SK-N-MC (cell line): ENCODE results near the gene CHD2.

Source experiments
- EZH2 ChIP-seq: fragments of 200-600 bp; sonication (generic); IDR thresholded peaks from one replicate; pipeline ENCODE4 v1.6.1; 2017; ENCODE audit warnings: antibody characterized with exemption
- FOXP2 ChIP-seq: optimal IDR thresholded peaks from 2 replicates; pipeline ENCODE3; 2011; ENCODE audit warnings: mild to moderate bottlenecking, moderate library complexity; ENCODE audit not compliant: insufficient read depth; ENCODE audit errors: extremely low read length, control extremely low read depth
- POLR2AphosphoS5 ChIP-seq: IDR thresholded peaks from 2 replicates; pipeline ENCODE4 v1.6.1; 2012; ENCODE audit warnings: mild to moderate bottlenecking, low read depth, low read length, borderline replicate concordance

DNA sequence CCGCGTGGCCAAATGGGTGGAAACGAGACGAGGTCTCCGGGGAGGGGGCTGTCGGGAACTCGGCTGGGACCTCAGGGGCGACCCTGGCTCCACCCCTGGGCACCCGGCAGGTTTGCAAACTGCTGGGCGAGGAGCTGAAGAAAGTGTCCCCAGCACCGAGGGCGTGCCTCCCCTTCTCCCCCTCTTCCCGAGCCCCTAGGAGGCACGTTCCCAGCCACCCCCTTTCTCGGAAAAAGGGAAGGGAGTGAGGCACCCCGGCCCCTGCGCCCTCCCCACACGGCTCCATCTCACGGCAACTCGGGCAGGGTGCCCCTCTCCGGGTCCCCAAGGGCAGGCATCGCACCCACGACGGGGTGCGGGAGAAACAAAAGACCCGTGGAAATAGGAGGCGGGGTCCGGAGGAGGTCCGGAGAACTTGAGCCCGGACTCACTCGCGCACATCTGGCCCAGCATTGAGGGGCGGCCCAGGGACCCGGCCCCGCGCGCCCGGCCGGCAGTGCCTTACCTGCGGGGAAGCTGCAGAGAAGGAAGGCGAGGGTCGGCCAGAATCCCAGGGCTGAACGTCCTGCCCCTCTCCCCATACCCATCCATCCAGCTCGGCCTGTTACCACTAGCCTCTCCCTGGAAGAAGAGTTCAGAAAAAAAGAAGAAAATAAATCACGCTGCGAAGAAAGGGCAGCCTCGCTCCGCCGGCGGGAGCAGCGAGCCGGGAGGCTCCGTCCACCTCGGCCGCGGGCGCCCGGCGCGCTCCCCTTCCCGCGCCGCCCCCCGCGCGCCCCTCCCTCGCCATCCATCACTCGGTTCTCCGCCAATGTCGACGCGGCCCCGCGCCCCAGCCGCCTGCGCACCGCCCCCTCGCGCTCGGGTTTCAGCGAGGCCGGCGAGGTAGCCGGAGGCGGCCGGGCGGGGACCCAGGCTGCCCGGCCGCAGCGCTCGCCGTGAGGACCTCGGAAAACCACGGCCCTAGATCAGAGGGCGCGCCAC lies 172.6 kb downstream of the CHD2 start:
- no peak for TF ChIP-seq EZH2
- no peak for TF ChIP-seq POLR2AphosphoS5
- TF ChIP-seq FOXP2: no peak
